Thoracic aorta (tissue), 2 donors: ENCODE results near the gene CAMK2D. TPM values are rescaled to one million over a fixed set of nuclear protein-coding genes. Genes with fewer than 3 reads are reported as not detected.

Source experiments
- ATAC-seq: fragments of 150-250 bp; one replicate; pipeline ENCODE4 v1.8.0; 2017; ENCODE audit warnings: low read depth; ENCODE audit not compliant: insufficient number of reproducible peaks, low FRiP score
- DNase-seq: peaks from one replicate; pipeline ENCODE4 v3.0.0-alpha.2; 2020; ENCODE audit warnings: low spot score
- H3K27ac ChIP-seq, 2 donors: fragments of 200-600 bp; sonication (generic); 1 replicate in 1 of 2; 2 replicates in 1 of 2; pipeline ENCODE4 v1.5.1; 2016; ENCODE audit warnings: mild to moderate bottlenecking in 2 of 2, moderate library complexity in 2 of 2
- H3K27me3 ChIP-seq: fragments of 200-600 bp; sonication (generic); replicated peaks from 2 replicates; pipeline ENCODE4 v1.6.0; 2016; ENCODE audit warnings: mild to moderate bottlenecking; ENCODE audit not compliant: insufficient read depth
- H3K36me3 ChIP-seq: fragments of 200-600 bp; sonication (generic); one replicate; pipeline ENCODE4 v1.5.1; 2016
- H3K4me1 ChIP-seq, 2 donors: fragments of 200-600 bp; sonication (generic); 1 replicate in 1 of 2; 2 replicates in 1 of 2; pipeline versions ENCODE4 v1.5.1 to v1.6.0; 2016; ENCODE audit warnings: low read depth in 2 of 2, mild to moderate bottlenecking in 1 of 2; ENCODE audit not compliant: control insufficient read depth in 1 of 2
- H3K4me3 ChIP-seq: fragments of 200-600 bp; sonication (generic); 2 replicates; pipeline ENCODE4 v1.5.1; 2016; ENCODE audit warnings: mild to moderate bottlenecking
- H3K9me3 ChIP-seq: fragments of 200-600 bp; sonication (generic); 2 replicates; pipeline ENCODE4 v1.5.1; 2016
- total RNA-seq, 2 donors: library from RNA; depleted of rRNA; stranded (reverse); fragments of >200 nt; gene quantifications; one replicate each; pipeline versions ENCODE4 v1.1.0 to v1.2.3, GENCODE V29; 2016
- TF ChIP-seq, protein P1 (sequence below): fragments of 200-600 bp; sonication (generic); IDR thresholded peaks from one replicate; pipeline ENCODE4 v1.5.1; 2019; ENCODE audit warnings: antibody characterized with exemption

CAMK2D gene
- total RNA-seq, 2 donors from 2014 or later: 50.6 to 70.1 TPM

DNA sequence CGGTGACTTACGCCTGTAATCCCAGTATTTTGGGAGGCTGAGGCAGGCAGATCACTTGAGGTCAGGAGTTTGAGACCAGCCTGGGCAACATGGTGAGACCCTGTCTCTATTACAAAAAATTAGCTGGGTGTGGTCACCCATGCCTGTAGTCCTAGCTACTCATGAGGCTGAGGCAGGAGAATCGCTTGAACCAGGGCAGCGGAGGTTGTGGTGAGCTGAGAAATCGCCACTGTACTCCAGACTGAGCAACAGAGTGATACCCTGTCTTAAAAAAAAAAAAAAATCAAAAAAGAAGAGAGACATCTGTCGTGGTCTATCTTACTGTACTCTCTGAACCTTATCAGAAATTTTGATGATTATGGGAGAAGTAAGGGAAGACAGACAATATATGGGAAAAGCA, 144.3 kb downstream of the CAMK2D start:
- TF ChIP-seq, protein P1, sequence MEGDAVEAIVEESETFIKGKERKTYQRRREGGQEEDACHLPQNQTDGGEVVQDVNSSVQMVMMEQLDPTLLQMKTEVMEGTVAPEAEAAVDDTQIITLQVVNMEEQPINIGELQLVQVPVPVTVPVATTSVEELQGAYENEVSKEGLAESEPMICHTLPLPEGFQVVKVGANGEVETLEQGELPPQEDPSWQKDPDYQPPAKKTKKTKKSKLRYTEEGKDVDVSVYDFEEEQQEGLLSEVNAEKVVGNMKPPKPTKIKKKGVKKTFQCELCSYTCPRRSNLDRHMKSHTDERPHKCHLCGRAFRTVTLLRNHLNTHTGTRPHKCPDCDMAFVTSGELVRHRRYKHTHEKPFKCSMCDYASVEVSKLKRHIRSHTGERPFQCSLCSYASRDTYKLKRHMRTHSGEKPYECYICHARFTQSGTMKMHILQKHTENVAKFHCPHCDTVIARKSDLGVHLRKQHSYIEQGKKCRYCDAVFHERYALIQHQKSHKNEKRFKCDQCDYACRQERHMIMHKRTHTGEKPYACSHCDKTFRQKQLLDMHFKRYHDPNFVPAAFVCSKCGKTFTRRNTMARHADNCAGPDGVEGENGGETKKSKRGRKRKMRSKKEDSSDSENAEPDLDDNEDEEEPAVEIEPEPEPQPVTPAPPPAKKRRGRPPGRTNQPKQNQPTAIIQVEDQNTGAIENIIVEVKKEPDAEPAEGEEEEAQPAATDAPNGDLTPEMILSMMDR: no peak
- no peak for DNase-seq
- no peaks in the 10 kb centered on the region for H3K9me3 ChIP-seq
- no peaks in the 10 kb centered on the region for H3K36me3 ChIP-seq
- H3K4me3 ChIP-seq: no peak overlapping the region
- no peaks in the 10 kb centered on the region for H3K27me3 ChIP-seq
- no peak for ATAC-seq
- peaks cover 13 to 35% of the 10 kb centered on the region in 2 donors for H3K4me1 ChIP-seq
- H3K27ac ChIP-seq: no peak overlapping the region

DNA sequence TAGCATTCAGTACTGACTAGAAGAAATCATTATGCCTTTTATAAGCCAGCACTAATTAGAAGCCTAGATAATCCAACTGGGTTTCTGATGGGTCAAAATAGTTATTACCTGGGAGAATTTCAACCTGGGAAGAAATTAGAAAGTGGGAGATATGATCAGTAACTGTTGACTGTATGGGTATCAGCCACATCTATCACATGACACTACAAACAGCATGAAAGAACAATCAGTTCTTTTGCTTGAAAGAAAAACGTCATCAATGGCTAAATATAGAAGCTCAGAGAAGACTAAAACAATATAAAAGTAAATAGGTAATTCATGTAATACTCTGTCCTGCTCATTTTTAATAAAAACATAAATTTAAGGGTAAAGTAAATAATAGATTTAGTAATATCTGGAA, 145.1 kb downstream of the CAMK2D start:
- Histone ChIP-seq H3K36me3 (no peaks in the 10 kb centered on the region), H3K4me3 (no peak overlapping the region), H3K4me1 (peaks cover 13 to 35% of the 10 kb centered on the region in 2 donors), H3K9me3 (no peaks in the 10 kb centered on the region), H3K27ac (no peak overlapping the region), H3K27me3 (no peaks in the 10 kb centered on the region)
- ATAC-seq: no peak
- no peak for DNase-seq
- TF ChIP-seq, protein P1: no peak

DNA sequence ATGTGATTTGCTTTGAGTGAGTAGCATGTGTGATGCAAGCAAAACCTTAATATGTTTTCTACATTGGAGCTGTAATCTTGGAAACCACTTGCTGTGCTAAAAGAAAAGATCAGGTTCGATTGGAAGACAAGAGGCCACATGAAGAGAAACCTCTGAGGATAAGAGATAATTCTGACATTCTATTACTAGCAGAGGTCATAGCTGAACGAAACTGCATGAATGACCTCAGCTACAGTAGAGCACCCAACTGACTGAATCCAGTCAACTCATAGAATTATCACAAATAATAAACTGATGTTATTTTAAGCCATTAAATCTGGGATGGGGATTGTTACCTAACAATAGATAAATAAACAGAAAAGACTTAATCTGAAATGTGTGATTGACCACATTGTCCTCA, 147.1 kb downstream of the CAMK2D start:
- Histone ChIP-seq H3K4me3 (no peak overlapping the region), H3K27ac (no peak overlapping the region), H3K27me3 (no peaks in the 10 kb centered on the region), H3K4me1 (peaks cover 13 to 35% of the 10 kb centered on the region in 2 donors), H3K36me3 (no peaks in the 10 kb centered on the region), H3K9me3 (no peaks in the 10 kb centered on the region)
- no peak for ATAC-seq
- TF ChIP-seq, protein P1: no peak
- DNase-seq: no peak

GRCh38 chr4:113613503-113613902, 148.0 kb downstream of the CAMK2D start:
- Histone ChIP-seq H3K36me3 (no peaks in the 10 kb centered on the region), H3K27me3 (no peaks in the 10 kb centered on the region)

DNA sequence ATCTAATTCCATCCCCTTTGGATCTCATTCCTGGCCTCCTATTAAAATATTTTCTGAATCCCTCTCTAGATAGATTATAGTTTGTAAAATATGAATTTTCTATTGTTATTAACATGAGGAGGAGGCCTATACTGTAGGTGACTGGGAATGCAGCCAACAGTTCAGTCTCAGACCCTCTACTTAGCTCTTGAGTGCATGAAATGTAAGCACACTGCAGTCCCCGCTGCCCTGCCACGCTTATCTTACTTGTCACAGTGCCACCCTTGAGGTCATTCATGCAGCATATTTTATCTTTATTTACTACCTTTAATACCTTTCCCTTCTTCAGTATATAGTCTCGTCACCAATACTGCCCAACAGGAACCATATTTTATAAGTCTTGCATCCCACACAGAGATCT, 151.0 kb downstream of the CAMK2D start:
- TF ChIP-seq, protein P1: no peak
- no peaks in the 10 kb centered on the region for H3K36me3 ChIP-seq
- peaks cover 1 to 9% of the 10 kb centered on the region in 2 donors for H3K4me1 ChIP-seq
- H3K27ac ChIP-seq: no peak overlapping the region
- ATAC-seq: no peak
- H3K27me3 ChIP-seq: no peaks in the 10 kb centered on the region
- DNase-seq: no peak
- H3K4me3 ChIP-seq: no peak overlapping the region
- H3K9me3 ChIP-seq: no peaks in the 10 kb centered on the region

More at GRCh38 chr4:113613503-113613902, 148.0 kb downstream of the CAMK2D start:
- Histone ChIP-seq H3K9me3 (no peaks in the 10 kb centered on the region), H3K4me1 (peaks cover 10 to 32% of the 10 kb centered on the region in 2 donors), H3K27ac (no peak overlapping the region), H3K4me3 (no peak overlapping the region)
- ATAC-seq (no peak), DNase-seq (no peak)
- TF ChIP-seq, protein P1: no peak
